HUES6 (cell line): ENCODE measurements around the gene SEPTIN8.
A peak's percentile ranks its signal among the peaks of the same experiment; 100 is the strongest.

Experiments used
- H3K27ac ChIP-seq: 2 replicates; pipeline ENCODE4 v1.7.0; 2013; ENCODE audit warnings: low read depth, mild to moderate bottlenecking, low read length, inconsistent platforms
- H3K27me3 ChIP-seq: 2 replicates; pipeline ENCODE4 v1.6.1; 2013; ENCODE audit warnings: low read length; ENCODE audit not compliant: control insufficient read depth, insufficient read depth
- H3K36me3 ChIP-seq: 2 replicates; pipeline ENCODE4 v1.6.1; 2013; ENCODE audit warnings: low read length; ENCODE audit not compliant: control insufficient read depth, insufficient read depth
- H3K4me1 ChIP-seq: 2 replicates; pipeline ENCODE4 v1.6.1; 2013; ENCODE audit warnings: low read length; ENCODE audit not compliant: control insufficient read depth, insufficient read depth
- H3K4me3 ChIP-seq: 2 replicates; pipeline ENCODE4 v1.5.1; 2013; ENCODE audit warnings: low read depth, low read length
- H3K9ac ChIP-seq: one replicate; pipeline ENCODE4 v1.6.1; 2013; ENCODE audit warnings: mild to moderate bottlenecking, low read length
- H3K9me3 ChIP-seq: 2 replicates; pipeline ENCODE4 v1.6.1; 2013; ENCODE audit warnings: low read depth, low read length; ENCODE audit not compliant: control insufficient read depth, insufficient read depth

The SEPTIN8 gene

GRCh38 chr5:132746954-132747615 lies 30.0 kb downstream of the SEPTIN8 start, which contains the start of gene CCNI2:
CCNI2 (plus strand) TSS chr5:132747426; CDS start chr5:132747496, 70 bp downstream.
- Histone ChIP-seq H3K27ac (no peak within 1 kb of the TSS), H3K9me3 (no peaks in the 10 kb centered on the region), H3K27me3 (peaks cover 67% of the 10 kb centered on the region), H3K4me1 (0 out of 2 replicates have a peak, but pooled peaks cover 7% of the 10 kb centered on the region), H3K9ac (peak within 1 kb of the TSS; percentile 1), H3K36me3 (no peaks in the 10 kb centered on the region), H3K4me3 (peak within 1 kb of the TSS; percentile 63)

GRCh38 chr5:132746592-132746953 lies 30.5 kb downstream of the SEPTIN8 start:
- Histone ChIP-seq H3K9me3 (no peaks in the 10 kb centered on the region), H3K27ac (no peak overlapping the region), H3K4me3 (peak overlapping the region; percentile 63), H3K9ac (no peak overlapping the region), H3K36me3 (no peaks in the 10 kb centered on the region), H3K4me1 (0 out of 2 replicates have a peak, but pooled peaks cover 7% of the 10 kb centered on the region), H3K27me3 (peaks cover 71% of the 10 kb centered on the region)

GRCh38 chr5:132744659-132745058 lies 32.4 kb downstream of the SEPTIN8 start:
- H3K9me3 ChIP-seq = no peaks in the 10 kb centered on the region
- H3K36me3 ChIP-seq = no peaks in the 10 kb centered on the region
- no peak overlapping the region for H3K27ac ChIP-seq
- no peak overlapping the region for H3K9ac ChIP-seq
- no peak overlapping the region for H3K4me3 ChIP-seq
- 0 out of 2 replicates have a peak, but pooled peaks cover 7% of the 10 kb centered on the region for H3K4me1 ChIP-seq
- peaks cover 56% of the 10 kb centered on the region for H3K27me3 ChIP-seq

GRCh38 chr5:132742626-132743025 lies 34.4 kb downstream of the SEPTIN8 start:
- Histone ChIP-seq H3K9me3 (no peaks in the 10 kb centered on the region), H3K4me1 (no peaks in the 10 kb centered on the region), H3K36me3 (no peaks in the 10 kb centered on the region), H3K27ac (no peak overlapping the region), H3K27me3 (peaks cover 41% of the 10 kb centered on the region), H3K4me3 (no peak overlapping the region), H3K9ac (no peak overlapping the region)

- H3K27ac ChIP-seq = no peak overlapping the region
- no peak overlapping the region for H3K4me3 ChIP-seq
Measured at GRCh38 chr5:132742158-132742557, 34.9 kb downstream of the SEPTIN8 start.

GRCh38 chr5:132739232-132739631 lies 37.8 kb downstream of the SEPTIN8 start:
- Histone ChIP-seq H3K4me1 (peaks cover 6% of the 10 kb centered on the region; the same call in 1 of the 2 replicates), H3K4me3 (no peak overlapping the region), H3K27me3 (peaks cover 12% of the 10 kb centered on the region), H3K36me3 (no peaks in the 10 kb centered on the region), H3K9ac (no peak overlapping the region), H3K9me3 (no peaks in the 10 kb centered on the region), H3K27ac (no peak overlapping the region)

More at GRCh38 chr5:132742158-132742557, 34.9 kb downstream of the SEPTIN8 start:
- peaks cover 36% of the 10 kb centered on the region for H3K27me3 ChIP-seq
- no peaks in the 10 kb centered on the region for H3K36me3 ChIP-seq
- no peaks in the 10 kb centered on the region for H3K9me3 ChIP-seq
- H3K9ac ChIP-seq = no peak overlapping the region
- no peaks in the 10 kb centered on the region for H3K4me1 ChIP-seq

- Histone ChIP-seq H3K4me3 (peak overlapping the region; percentile 86), H3K9me3 (no peaks in the 10 kb centered on the region), H3K9ac (no peak overlapping the region), H3K4me1 (peaks cover 6% of the 10 kb centered on the region; the same call in 1 of the 2 replicates), H3K36me3 (peaks cover 4% of the 10 kb centered on the region; the same call in 1 of the 2 replicates), H3K27ac (no peak overlapping the region), H3K27me3 (peaks cover 12% of the 10 kb centered on the region)
Measured at GRCh38 chr5:132737982-132738681, 38.9 kb downstream of the SEPTIN8 start.

GRCh38 chr5:132736853-132737833 lies 39.9 kb downstream of the SEPTIN8 start, which contains the start of gene KIF3A:
KIF3A (minus strand) TSS chr5:132737546; CDS start chr5:132737419, 127 bp downstream.
- peak within 1 kb of the TSS; percentile 86 for H3K4me3 ChIP-seq
- H3K36me3 ChIP-seq = peaks cover 4% of the 10 kb centered on the region; the same call in 1 of the 2 replicates
- H3K4me1 ChIP-seq = peaks cover 6% of the 10 kb centered on the region; the same call in 1 of the 2 replicates
- H3K9ac ChIP-seq = peak within 1 kb of the TSS; percentile 42
- H3K27me3 ChIP-seq = peaks cover 10% of the 10 kb centered on the region
- no peak within 1 kb of the TSS for H3K27ac ChIP-seq
- H3K9me3 ChIP-seq = no peaks in the 10 kb centered on the region

- Histone ChIP-seq H3K36me3 (peaks cover 4% of the 10 kb centered on the region; the same call in 1 of the 2 replicates), H3K4me3 (no peak overlapping the region), H3K9ac (no peak overlapping the region), H3K9me3 (no peaks in the 10 kb centered on the region), H3K27me3 (peaks cover 5% of the 10 kb centered on the region; the same call in 1 of the 2 replicates), H3K27ac (no peak overlapping the region), H3K4me1 (peaks cover 6% of the 10 kb centered on the region; the same call in 1 of the 2 replicates)
Measured at GRCh38 chr5:132734687-132735086, 42.4 kb downstream of the SEPTIN8 start.

- Histone ChIP-seq H3K27ac (no peak overlapping the region), H3K9ac (no peak overlapping the region), H3K4me3 (no peak overlapping the region), H3K9me3 (no peaks in the 10 kb centered on the region), H3K36me3 (peaks cover 4% of the 10 kb centered on the region; the same call in 1 of the 2 replicates), H3K27me3 (peaks cover 5% of the 10 kb centered on the region; the same call in 1 of the 2 replicates), H3K4me1 (peaks cover 6% of the 10 kb centered on the region; the same call in 1 of the 2 replicates)
Measured at GRCh38 chr5:132733499-132734148, 43.4 kb downstream of the SEPTIN8 start.
